ENCODE data around the gene HIVEP3. TPM values are rescaled to one million over a fixed set of nuclear protein-coding genes. Genes with fewer than 3 reads are reported as not detected.
A peak's percentile ranks its signal among the peaks of the same experiment; 100 is the strongest.

HIVEP3 gene
- total and polyA plus RNA-seq, 2 of the 13 experiments (the other 11 are each of a cell fraction or from before 2014, with no cell fraction given), result 0.05 TPM; not detected in 1

DNA sequence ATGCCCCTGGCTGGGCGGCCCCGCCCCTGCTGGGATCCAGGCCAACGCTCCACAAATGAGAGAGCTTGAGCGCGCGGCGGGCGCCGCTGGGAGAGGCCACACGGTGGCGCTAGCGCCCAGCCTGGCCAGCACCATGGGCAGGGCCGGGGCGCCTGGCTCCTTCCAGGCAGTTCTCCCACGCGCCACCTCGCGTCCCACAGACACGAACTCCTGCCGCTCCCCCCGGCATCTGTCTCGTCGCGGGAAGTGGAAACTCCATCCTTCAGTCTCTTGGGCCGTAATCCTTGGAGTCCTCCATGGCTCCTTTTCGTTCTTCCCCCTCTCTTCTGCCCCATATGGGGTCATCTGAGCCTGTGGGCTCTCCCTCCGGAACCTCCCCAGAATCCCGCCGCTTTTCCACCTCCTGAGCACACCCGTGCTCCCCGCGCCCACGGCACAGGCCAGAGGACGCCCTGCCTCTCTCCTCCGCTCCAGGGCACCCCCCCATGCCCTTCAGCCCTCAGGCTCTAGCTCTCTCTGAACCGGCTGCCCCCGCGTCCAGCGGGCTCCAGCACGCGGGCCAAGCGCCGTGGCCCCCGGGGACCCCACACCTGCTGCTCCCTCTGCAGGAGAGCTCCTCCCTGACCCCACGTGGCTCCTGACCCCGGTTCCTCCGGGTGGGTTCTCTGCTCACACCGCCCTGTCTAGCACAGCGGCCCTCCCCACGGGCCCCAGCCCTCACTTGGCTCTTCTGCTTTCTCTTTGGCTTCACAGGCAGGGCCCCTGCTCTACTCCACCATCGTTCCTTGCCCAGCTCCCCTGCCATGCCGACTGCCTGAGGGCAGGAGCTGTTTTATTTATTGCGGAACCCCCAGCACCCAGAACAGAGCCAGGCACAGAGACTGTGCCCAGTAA lies 402.3 kb downstream of the HIVEP3 start (continued):
- TF ChIP-seq, protein P1, sequence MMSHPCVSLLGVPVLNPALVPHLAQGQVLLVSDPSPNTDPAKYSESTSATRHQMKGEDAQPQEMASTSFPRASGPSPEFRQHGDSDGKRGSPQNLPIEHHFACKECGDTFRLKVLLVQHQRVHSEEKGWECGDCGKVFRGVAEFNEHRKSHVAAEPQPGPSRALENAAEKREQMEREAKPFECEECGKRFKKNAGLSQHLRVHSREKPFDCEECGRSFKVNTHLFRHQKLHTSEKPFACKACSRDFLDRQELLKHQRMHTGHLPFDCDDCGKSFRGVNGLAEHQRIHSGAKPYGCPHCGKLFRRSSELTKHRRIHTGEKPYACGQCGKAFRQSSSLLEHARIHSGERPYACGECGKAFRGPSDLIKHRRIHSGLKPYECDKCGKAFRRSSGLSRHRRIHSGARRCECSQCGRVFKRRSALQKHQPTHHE (CRISPR knock-in tag; IDR thresholded peaks at IDR 0.05; ENCODE audit: borderline replicate concordance), result no peak
- TF ChIP-seq, protein P2, sequence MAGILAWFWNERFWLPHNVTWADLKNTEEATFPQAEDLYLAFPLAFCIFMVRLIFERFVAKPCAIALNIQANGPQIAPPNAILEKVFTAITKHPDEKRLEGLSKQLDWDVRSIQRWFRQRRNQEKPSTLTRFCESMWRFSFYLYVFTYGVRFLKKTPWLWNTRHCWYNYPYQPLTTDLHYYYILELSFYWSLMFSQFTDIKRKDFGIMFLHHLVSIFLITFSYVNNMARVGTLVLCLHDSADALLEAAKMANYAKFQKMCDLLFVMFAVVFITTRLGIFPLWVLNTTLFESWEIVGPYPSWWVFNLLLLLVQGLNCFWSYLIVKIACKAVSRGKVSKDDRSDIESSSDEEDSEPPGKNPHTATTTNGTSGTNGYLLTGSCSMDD (CRISPR knock-in tag; IDR thresholded peaks at IDR 0.05), result no peak
- TF ChIP-seq XRCC5 (optimal IDR thresholded peaks at IDR 0.05; ENCODE audit: low read length) (peak; percentile 92), NFIC (IDR thresholded peaks at IDR 0.05; ENCODE audit: low read length) (no peak), RFX3 (CRISPR knock-in tag; IDR thresholded peaks at IDR 0.05) (no peak), STAT5B (CRISPR knock-in tag; IDR thresholded peaks at IDR 0.05) (no peak), ARNT2 (CRISPR knock-in tag; IDR thresholded peaks at IDR 0.05; ENCODE audit: low read depth) (no peak), ZNF788 (CRISPR knock-in tag; IDR thresholded peaks at IDR 0.05; ENCODE audit: borderline replicate concordance) (0 out of 2 replicates have a peak, but pooled peaks have one; percentile 53), KMT2B (CRISPR knock-in tag; IDR thresholded peaks at IDR 0.05) (no peak), ZNF136 (CRISPR knock-in tag; IDR thresholded peaks at IDR 0.05; ENCODE audit: low read depth) (no peak), ZNF263 (CRISPR knock-in tag; IDR thresholded peaks at IDR 0.05) (0 out of 2 replicates have a peak, but pooled peaks have one; percentile 18), ZNF839 (CRISPR knock-in tag; IDR thresholded peaks at IDR 0.05; ENCODE audit: borderline replicate concordance) (no peak), GABPB1 (CRISPR knock-in tag; IDR thresholded peaks at IDR 0.05) (peak; percentile 64; the same call in 1 of the 2 replicates), ZC3H13 (CRISPR knock-in tag; IDR thresholded peaks at IDR 0.05) (no peak), RBFOX2 (IDR thresholded peaks at IDR 0.05; ENCODE audit: low read depth, low read length) (no peak), SSRP1 (CRISPR knock-in tag; IDR thresholded peaks at IDR 0.05) (no peak)
- TF ChIP-seq, protein P3, sequence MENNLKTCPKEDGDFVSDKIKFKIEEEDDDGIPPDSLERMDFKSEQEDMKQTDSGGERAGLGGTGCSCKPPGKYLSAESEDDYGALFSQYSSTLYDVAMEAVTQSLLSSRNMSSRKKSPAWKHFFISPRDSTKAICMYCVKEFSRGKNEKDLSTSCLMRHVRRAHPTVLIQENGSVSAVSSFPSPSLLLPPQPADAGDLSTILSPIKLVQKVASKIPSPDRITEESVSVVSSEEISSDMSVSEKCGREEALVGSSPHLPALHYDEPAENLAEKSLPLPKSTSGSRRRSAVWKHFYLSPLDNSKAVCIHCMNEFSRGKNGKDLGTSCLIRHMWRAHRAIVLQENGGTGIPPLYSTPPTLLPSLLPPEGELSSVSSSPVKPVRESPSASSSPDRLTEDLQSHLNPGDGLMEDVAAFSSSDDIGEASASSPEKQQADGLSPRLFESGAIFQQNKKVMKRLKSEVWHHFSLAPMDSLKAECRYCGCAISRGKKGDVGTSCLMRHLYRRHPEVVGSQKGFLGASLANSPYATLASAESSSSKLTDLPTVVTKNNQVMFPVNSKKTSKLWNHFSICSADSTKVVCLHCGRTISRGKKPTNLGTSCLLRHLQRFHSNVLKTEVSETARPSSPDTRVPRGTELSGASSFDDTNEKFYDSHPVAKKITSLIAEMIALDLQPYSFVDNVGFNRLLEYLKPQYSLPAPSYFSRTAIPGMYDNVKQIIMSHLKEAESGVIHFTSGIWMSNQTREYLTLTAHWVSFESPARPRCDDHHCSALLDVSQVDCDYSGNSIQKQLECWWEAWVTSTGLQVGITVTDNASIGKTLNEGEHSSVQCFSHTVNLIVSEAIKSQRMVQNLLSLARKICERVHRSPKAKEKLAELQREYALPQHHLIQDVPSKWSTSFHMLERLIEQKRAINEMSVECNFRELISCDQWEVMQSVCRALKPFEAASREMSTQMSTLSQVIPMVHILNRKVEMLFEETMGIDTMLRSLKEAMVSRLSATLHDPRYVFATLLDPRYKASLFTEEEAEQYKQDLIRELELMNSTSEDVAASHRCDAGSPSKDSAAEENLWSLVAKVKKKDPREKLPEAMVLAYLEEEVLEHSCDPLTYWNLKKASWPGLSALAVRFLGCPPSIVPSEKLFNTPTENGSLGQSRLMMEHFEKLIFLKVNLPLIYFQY (CRISPR knock-in tag; IDR thresholded peaks at IDR 0.05; ENCODE audit: borderline replicate concordance), result no peak
- TF ChIP-seq, protein P4, sequence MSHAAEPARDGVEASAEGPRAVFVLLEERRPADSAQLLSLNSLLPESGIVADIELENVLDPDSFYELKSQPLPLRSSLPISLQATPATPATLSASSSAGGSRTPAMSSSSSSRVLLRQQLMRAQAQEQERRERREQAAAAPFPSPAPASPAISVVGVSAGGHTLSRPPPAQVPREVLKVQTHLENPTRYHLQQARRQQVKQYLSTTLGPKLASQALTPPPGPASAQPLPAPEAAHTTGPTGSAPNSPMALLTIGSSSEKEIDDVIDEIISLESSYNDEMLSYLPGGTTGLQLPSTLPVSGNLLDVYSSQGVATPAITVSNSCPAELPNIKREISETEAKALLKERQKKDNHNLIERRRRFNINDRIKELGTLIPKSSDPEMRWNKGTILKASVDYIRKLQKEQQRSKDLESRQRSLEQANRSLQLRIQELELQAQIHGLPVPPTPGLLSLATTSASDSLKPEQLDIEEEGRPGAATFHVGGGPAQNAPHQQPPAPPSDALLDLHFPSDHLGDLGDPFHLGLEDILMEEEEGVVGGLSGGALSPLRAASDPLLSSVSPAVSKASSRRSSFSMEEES (CRISPR knock-in tag; IDR thresholded peaks at IDR 0.05), result no peak
- TF ChIP-seq, protein P5, sequence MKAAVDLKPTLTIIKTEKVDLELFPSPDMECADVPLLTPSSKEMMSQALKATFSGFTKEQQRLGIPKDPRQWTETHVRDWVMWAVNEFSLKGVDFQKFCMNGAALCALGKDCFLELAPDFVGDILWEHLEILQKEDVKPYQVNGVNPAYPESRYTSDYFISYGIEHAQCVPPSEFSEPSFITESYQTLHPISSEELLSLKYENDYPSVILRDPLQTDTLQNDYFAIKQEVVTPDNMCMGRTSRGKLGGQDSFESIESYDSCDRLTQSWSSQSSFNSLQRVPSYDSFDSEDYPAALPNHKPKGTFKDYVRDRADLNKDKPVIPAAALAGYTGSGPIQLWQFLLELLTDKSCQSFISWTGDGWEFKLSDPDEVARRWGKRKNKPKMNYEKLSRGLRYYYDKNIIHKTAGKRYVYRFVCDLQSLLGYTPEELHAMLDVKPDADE (CRISPR knock-in tag; IDR thresholded peaks at IDR 0.05), result no peak

All from HepG2 (cell line).